ENCODE results near the gene CCDC92.

DNA sequence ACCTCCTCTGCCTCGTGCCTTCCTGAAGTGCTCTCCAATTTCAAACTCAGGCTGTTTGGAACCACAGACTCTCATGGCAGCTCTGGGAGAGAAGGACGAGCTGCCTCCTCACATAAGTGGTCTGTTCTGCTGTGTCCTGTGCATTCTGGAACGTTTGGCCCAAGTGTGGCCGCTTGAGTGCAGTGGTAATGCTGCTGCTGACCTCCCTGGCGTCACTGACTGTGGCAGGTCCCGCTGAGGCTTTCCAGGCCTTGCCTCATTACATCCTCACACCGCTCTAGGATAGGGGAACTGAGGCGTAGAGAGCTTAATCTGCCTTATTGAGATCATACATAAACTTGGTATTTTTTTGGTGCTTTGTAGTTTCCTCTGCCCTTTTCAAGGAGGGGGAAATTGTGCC lies 14.2 kb downstream of the CCDC92 start:
- TF ChIP-seq POLR2AphosphoS5 (IDR thresholded peaks at IDR 0.05; ENCODE audit: borderline replicate concordance, low read depth, low read length) (no peak), EZH2 (IDR thresholded peaks at IDR 0.05) (no peak), FOXP2 (optimal IDR thresholded peaks at IDR 0.05; ENCODE audit: control extremely low read depth, extremely low read length, insufficient read depth) (no peak)

All from SK-N-MC (cell line).